Raji (cell line): ENCODE data around the gene STEAP3.

Source experiments
- POLR2A ChIP-seq: IDR thresholded peaks from 2 replicates; pipeline ENCODE4 v1.6.1; 2011; ENCODE audit warnings: low read depth, low read length, control low read depth; ENCODE audit not compliant: insufficient read depth

Gene STEAP3

GRCh38 chr2:119255760-119256581 lies 32.3 kb downstream of the STEAP3 start:
- no peak for TF ChIP-seq POLR2A

GRCh38 chr2:119256582-119256921 lies 32.9 kb downstream of the STEAP3 start:
- TF ChIP-seq POLR2A = no peak

DNA sequence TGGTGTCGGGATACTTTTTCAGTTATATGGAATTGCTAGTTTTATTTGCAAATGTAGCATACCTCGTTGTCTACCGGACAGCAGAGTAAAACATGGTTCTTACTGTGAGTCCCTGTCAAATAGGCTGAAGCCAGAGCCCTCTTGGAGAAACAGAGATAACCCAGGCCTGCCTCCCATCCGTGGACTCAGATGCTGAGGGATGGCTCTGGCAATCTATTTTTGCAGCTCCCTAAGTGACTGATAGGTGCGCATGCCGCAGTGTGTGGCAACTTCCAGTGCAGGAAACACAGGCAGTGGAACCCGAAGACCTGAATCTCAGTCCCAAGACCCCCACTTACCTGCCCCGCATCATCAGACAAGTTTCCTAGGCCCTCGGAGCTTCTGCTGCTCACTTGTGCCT lies 33.6 kb downstream of the STEAP3 start:
- TF ChIP-seq POLR2A = no peak

DNA sequence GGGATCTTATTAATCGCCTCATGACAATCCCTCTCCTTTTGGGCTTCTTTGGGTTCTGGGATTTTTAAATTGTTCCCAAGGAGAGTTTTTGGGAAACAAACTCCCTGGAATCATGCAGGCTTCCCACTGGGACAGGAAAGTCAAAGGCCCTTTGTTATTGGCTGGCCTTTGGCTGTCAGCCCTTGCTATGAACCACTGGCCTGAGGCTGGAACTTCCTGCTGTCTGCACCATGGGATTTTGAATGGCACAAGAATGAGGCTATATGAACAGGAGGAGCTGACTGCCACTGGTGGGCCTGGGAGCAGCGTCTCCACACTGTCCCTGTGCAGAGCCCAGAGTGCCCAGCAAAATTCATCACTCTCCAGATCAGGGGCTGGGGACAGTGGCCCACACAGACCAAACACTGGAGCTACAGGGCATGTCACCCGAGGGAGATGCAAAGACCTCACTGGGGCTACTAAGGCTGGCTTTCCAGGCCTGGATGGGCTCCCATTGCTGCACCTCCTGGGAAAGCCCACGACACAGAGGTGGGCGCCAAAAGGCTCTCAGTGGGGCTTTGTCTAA lies 35.7 kb downstream of the STEAP3 start:
- TF ChIP-seq POLR2A = no peak

DNA sequence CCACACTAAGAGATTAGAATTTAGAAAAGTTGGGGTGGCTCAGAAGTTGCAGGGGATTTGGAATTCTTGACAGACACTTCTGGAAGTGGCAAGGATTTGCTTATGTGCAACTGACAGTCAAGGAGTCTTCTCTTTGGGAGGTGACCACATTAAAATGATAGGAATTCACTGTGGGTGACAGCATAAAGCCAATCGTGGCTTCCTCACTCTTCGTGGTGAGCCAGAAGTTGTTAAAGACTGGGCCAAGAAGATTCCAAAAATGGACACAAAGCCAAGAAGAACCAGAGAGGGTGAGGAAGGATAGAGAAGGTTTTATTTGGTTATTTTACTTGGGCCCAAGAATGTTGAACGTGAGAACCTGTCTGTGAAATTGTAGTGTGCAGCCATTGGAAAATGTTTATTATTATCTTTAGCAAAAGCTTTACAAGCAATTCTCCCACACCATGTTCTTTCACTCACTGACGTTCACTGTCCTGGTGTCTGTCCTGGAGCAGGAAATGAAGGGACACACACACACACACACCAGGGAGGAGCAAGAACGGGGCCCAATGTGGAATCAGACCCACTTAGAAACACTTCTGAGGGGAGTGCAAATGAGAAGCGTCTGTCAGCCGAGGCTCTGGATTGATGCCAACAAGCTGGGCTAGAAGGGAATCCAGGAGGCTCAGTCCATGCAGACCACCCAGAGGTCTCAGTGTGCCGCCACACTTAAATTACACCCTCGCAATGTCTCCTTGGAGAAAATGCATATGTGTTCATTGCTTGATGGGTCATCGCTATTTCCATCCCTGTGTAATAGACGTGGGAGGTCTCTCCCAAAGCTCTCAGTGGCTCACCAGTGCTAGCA lies 37.2 kb downstream of the STEAP3 start:
- no peak for TF ChIP-seq POLR2A

- no peak for TF ChIP-seq POLR2A
Measured at GRCh38 chr2:119261493-119262225, 38.0 kb downstream of the STEAP3 start.

- no peak for TF ChIP-seq POLR2A
Measured at GRCh38 chr2:119263025-119263424, 39.4 kb downstream of the STEAP3 start.

- TF ChIP-seq POLR2A = no peak
Measured at GRCh38 chr2:119263656-119264055, 40.0 kb downstream of the STEAP3 start.

- TF ChIP-seq POLR2A = no peak
Measured at GRCh38 chr2:119264781-119265692, 41.4 kb downstream of the STEAP3 start.

GRCh38 chr2:119265693-119266066 lies 42.0 kb downstream of the STEAP3 start:
- no peak for TF ChIP-seq POLR2A

DNA sequence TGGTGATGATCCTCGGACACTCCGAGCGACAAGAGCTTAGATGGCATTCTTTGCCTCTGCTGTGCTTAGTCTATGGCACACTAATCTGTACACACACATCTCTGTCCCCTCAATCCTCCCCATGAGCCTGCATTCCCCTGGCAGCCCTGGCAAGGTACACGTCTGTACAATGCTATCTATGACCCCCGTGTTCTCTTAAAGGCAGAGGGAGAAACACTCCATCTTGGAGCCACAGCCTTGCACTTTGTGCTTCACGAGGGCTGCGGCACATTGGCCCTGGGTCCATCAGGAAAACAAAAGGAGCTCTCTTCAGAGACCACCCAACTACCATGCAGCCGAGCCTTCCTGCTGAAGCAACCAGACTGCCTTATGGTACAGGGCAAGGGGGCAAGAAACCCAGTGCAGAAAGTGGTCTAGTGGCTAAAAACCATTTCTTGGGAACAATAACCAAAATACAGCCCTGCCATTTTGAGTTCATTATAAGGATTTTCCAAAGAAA lies 42.5 kb downstream of the STEAP3 start:
- TF ChIP-seq POLR2A = no peak

GRCh38 chr2:119267604-119268003 lies 44.0 kb downstream of the STEAP3 start:
- TF ChIP-seq POLR2A = no peak

DNA sequence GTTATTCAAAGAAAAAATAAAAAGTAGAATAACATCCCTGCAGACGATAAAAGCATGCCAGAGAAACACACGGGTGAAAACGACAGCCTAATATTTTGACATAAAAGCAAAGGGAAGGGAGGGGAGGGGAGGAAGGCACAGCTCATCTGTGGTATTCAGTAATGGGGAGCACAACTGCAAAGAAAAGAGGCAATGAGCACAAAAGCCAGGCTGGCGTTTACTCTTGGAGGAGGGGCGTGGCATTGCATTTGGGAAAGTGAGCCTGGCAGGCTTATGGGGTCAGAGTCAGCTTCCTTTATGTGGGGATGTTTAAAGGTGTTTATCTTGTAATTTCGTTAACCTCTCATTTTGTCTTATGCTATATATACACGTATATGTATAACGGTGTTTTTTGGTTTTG lies 53.2 kb downstream of the STEAP3 start:
- no peak for TF ChIP-seq POLR2A

DNA sequence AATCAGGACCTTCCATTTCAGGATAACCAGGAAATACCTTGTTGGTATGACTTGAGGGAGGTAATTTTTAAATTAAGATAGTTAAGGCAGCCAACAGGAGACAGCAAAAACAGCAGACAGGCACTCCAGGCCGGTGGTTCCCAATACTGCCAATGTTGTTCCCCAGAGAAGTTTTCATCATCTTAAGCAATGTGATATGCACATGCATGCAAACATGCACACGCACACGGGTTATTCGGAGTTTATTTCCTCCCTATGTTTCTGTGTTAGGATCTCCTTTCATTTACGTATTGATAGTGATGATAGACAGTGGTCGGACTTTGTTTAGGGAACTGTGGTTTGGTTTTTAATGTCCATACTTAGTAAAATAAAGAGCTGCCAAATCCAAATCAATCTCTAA lies 55.3 kb downstream of the STEAP3 start:
- TF ChIP-seq POLR2A = no peak

- no peak for TF ChIP-seq POLR2A
Measured at GRCh38 chr2:119279666-119280065, 56.0 kb downstream of the STEAP3 start.

DNA sequence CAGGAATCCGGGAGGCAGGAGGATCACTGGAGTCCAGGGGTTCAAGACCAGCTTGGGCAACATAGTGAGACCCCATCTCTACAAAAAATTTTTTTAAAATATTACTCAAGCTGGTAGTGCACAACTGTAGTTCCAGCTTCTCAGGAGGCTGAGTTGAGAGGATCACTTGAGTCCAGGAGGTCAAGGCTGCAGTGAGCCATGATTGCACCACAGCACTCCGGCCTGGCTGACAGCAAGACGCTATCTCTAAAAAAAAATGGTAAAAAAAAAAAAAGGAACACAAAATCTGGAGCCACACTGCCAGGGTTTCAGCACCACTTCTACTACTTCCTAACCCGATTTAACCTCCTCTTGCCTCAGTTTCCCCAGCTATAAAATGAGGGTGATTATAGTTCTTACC lies 57.0 kb downstream of the STEAP3 start:
- no peak for TF ChIP-seq POLR2A
